NT2/D1 (cell line): ENCODE measurements around the gene SRGAP1.
A peak's percentile ranks its signal among the peaks of the same experiment; 100 is the strongest.

ENCODE experiments used
- DNase-seq: peaks from one replicate; pipeline ENCODE4 v3.0.0-alpha.2; 2011; ENCODE audit warnings: low read depth, low spot score
- H3K27me3 ChIP-seq: 2 replicates; pipeline ENCODE4 v1.6.0; 2011; ENCODE audit warnings: mild to moderate bottlenecking; ENCODE audit not compliant: insufficient read length, insufficient read depth
- H3K36me3 ChIP-seq: 2 replicates; pipeline ENCODE4 v1.6.1; 2011; ENCODE audit warnings: mild to moderate bottlenecking, low read length, mixed read lengths; ENCODE audit not compliant: insufficient read depth, insufficient read length
- H3K4me1 ChIP-seq: 2 replicates; pipeline ENCODE4 v1.5.1; 2011; ENCODE audit not compliant: insufficient read depth, insufficient read length
- H3K4me3 ChIP-seq: 2 replicates; pipeline ENCODE4 v1.5.1; 2011; ENCODE audit warnings: low read depth; ENCODE audit not compliant: insufficient read length
- H3K9ac ChIP-seq: 2 replicates; pipeline ENCODE4 v1.6.0; 2011; ENCODE audit warnings: low read depth; ENCODE audit not compliant: insufficient read length
- H3K9me3 ChIP-seq: 2 replicates; pipeline ENCODE4 v1.5.1; 2011; ENCODE audit warnings: mild to moderate bottlenecking, low read length; ENCODE audit not compliant: insufficient read depth
- SUZ12 ChIP-seq: IDR thresholded peaks from 2 replicates; pipeline ENCODE4 v1.6.1; 2011; ENCODE audit not compliant: insufficient read length, insufficient read depth; ENCODE audit errors: extremely low read depth
- YY1 ChIP-seq: IDR thresholded peaks from 2 replicates; pipeline ENCODE4 v1.6.1; 2011; ENCODE audit not compliant: insufficient read length, insufficient read depth
- ZNF274 ChIP-seq: IDR thresholded peaks from 2 replicates; pipeline ENCODE4 v1.6.1; 2011; ENCODE audit warnings: mild to moderate bottlenecking, low read depth, low read length

The SRGAP1 gene

DNA sequence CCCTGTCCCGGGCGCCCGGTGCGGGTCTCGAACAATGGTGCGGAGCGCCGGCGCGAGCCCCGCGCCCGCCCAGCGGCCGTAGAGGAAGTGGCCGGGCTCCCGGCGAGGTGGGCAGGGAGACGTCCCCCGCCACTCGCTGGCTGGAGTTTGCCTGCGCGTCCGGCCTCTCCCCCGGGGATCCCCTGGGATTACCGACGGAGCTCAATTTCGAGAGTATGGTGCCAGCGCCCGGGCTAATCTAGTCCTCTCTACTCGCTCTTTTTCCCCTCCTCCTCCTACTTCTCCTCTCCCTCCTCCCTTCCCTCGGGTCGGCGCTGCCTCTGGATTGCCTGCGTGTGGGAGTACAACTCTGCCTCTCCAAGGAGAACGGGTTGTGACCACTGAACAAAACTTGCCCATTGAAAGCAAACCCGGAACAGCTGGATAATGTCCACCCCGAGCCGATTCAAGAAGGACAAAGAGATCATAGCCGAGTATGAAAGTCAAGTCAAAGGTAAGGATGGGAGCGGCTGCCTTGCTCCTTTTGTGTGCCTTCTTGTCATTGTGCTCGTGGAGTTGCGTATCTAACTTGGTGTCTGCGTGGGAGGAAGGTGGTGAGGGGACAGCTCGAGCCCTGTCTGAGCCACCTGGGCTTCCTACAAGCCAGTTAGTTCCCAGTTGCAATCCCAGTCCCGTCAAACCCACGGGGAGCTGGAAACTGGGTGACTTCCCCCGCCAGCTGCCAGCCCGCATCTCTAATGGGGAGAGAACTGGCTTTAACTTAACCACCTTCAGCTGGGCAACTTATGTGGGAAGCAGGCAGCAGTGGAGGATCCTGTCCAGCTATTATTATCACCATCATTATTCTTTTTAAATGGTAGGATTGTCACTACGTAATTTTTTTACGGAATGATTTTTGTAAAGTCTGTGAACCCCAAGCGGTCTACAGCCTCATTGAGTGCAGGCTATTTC lies at the start of gene SRGAP1:
Gene SRGAP1 (plus strand): TSS at position 310 of the 951 bp plus-strand sequence. CDS start 117 bp downstream, at position 427.
- Histone ChIP-seq H3K27me3 (peaks cover 4% of the 10 kb centered on the region), H3K9ac (peak within 1 kb of the TSS; percentile 62), H3K36me3 (no peaks in the 10 kb centered on the region), H3K4me3 (peak within 1 kb of the TSS; percentile 85), H3K9me3 (no peaks in the 10 kb centered on the region), H3K4me1 (no peaks in the 10 kb centered on the region)
- DNase-seq: no peak
- TF ChIP-seq SUZ12 (no peak), YY1 (no peak), ZNF274 (no peak)

DNA sequence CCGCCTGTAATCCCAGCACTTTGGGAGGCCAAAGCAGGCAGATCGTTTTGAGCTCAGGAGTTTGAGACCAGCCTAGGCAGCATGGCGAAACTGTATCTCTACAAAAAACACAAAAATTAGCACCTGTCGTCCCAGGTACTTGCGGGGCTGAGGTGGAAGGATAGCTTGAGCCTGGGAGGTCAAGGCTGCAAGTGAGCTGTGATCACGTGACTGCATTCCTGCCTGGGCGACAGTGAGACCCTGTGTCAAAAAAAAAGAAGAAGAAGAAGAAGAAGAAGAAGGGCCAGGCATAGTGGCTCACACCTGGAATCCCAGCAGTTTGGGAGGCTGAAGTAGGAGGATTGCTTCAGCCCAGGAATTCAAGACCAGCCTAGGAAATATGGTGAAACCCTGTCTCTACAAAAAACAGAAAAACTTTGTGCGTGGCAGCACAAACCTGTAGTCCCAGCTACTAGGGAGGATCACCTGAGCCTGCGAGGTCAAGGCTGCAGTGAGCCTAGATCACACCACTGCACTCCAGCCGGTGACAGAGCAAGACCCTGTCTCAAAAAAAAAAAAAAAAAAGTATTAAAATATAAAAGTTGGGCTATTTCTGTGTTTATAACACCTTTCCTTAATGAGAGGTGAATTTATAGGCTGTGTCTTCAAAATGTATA lies 49.3 kb upstream of the SRGAP1 start:
- no peak for TF ChIP-seq ZNF274
- no peak for TF ChIP-seq YY1
- no peak for TF ChIP-seq SUZ12
- Histone ChIP-seq H3K4me1 (no peaks in the 10 kb centered on the region), H3K9me3 (no peaks in the 10 kb centered on the region), H3K4me3 (no peak overlapping the region), H3K27me3 (no peaks in the 10 kb centered on the region), H3K9ac (no peak overlapping the region), H3K36me3 (peaks cover 32% of the 10 kb centered on the region)
- no peak for DNase-seq

DNA sequence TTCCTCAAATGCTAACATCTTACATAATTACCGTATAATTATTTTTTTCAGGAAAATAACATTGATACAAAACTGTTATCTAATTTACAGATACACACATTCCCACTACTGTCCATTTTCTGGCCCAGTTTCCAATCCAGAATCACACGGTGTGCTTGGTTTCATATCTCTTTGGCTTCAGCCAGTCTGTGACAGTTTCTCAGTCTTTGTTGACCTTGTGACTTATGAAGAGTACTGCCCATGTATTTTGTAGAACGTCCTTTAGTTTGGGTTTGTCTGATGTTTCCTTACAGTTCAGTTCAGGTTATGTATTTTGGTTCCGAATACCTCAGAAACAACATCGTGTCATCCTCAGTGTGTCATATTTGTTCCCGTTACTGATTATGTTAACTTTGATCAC lies 48.6 kb upstream of the SRGAP1 start:
- no peaks in the 10 kb centered on the region for H3K4me1 ChIP-seq
- H3K9ac ChIP-seq: no peak overlapping the region

DNA sequence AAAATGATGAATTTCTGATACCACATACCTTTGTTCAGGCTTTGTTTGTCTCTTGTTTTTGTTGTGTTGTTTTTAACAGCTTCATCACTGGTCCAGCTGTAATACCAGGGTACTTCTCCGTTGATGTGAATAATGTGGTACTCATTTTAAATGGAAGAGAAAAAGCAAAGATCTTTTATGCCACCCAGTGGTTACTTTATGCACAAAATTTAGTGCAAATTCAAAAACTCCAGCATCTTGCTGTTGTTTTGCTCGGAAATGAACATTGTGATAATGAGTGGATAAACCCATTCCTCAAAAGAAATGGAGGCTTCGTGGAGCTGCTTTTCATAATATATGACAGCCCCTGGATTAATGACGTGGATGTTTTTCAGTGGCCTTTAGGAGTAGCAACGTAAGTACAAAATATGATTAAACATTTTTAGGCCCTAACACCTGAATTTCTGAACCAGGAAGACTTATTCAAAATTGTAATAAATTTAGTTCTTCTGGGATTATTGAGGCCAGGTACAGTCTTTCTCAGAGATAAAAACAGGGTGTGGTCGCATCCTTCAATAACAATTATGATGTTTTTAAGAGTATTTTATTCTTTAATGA lies 42.4 kb upstream of the SRGAP1 start:
- Histone ChIP-seq H3K4me3 (no peak overlapping the region), H3K36me3 (peaks cover 28% of the 10 kb centered on the region), H3K27me3 (no peaks in the 10 kb centered on the region), H3K9me3 (no peaks in the 10 kb centered on the region), H3K9ac (no peak overlapping the region), H3K4me1 (no peaks in the 10 kb centered on the region)
- TF ChIP-seq SUZ12 (no peak), ZNF274 (no peak), YY1 (no peak)
- no peak for DNase-seq

More for the DNA sequence above, 48.6 kb upstream of the SRGAP1 start:
- no peak for DNase-seq
- Histone ChIP-seq H3K9me3 (no peaks in the 10 kb centered on the region), H3K4me3 (no peak overlapping the region), H3K36me3 (peaks cover 25% of the 10 kb centered on the region), H3K27me3 (no peaks in the 10 kb centered on the region)
- no peak for TF ChIP-seq SUZ12
- TF ChIP-seq YY1: no peak
- no peak for TF ChIP-seq ZNF274

DNA sequence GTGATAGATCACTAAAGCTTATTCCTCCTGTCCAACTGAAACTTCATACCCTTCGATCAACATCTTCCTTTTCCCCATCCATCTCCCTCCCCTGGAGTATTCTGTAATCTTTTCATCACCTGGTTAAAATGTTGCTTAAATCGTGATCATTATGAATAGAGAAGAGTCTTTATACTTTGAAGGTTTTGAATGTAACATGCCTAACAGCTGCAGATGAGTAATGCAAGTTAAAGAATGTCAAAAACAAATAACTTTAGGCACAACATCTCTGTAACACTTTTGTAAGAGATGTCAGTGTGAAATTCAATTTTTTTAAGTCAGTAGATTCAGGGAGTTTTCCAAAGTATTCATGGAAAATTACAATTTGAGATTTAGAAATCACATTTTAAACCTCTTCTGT lies 39.8 kb upstream of the SRGAP1 start:
- H3K4me1 ChIP-seq: no peaks in the 10 kb centered on the region

DNA sequence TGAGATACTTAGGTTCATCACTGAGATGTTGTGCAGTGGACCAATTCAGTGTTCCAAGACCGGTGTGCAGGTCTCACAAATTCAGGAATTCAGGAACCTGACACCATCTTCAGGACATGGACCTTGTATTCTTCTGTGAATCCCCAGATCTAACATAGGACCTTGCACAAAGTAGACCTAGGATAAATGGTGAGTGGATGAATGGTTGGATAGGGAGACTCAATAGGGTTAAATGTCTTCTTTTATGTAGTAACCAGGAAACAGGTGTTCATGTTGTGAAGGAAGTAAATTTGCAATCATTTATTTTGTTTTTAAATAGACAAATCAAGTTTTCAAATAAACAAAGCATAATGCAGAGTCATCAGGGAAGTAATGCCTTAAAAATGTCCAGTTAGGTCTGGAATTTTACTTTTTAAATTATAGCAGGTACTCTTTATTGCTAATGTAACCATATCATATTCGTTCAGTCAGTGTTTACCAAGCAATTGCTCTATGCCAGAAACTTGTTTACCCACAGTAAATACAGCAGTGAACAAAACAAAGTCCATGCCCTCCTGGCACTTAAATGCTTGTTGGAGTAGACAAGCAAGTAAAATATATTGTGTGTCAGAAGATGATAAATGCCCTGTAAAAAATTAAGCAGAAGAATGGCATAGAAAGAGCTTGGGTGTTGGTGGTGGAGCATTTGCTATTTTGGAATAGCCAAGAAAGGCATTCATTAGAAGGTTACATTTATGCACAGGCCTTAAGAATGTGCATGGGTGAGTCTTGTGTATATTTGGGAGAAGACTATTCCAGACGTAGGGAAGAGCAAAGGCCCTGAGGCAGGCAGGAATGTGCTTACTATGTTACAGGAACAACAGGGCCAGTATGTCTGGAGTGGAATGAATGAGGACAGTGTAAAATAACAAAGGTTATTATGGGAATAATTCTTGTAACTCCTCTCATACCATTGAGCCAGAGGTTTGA lies 38.5 kb upstream of the SRGAP1 start:
- no peak overlapping the region for H3K9ac ChIP-seq
- no peaks in the 10 kb centered on the region for H3K4me1 ChIP-seq
- no peaks in the 10 kb centered on the region for H3K9me3 ChIP-seq
- no peak overlapping the region for H3K4me3 ChIP-seq
- no peaks in the 10 kb centered on the region for H3K27me3 ChIP-seq
- no peak for TF ChIP-seq ZNF274
- no peak for TF ChIP-seq SUZ12
- TF ChIP-seq YY1: no peak
- H3K36me3 ChIP-seq: peaks cover 54% of the 10 kb centered on the region
- DNase-seq: no peak

More for the DNA sequence above, 39.8 kb upstream of the SRGAP1 start:
- Histone ChIP-seq H3K4me3 (no peak overlapping the region), H3K36me3 (peaks cover 53% of the 10 kb centered on the region), H3K9me3 (no peaks in the 10 kb centered on the region), H3K27me3 (no peaks in the 10 kb centered on the region), H3K9ac (no peak overlapping the region)
- TF ChIP-seq ZNF274 (no peak), YY1 (no peak), SUZ12 (no peak)
- no peak for DNase-seq
